ENCODE measurements around the gene DIDO1.

Gene DIDO1

DNA sequence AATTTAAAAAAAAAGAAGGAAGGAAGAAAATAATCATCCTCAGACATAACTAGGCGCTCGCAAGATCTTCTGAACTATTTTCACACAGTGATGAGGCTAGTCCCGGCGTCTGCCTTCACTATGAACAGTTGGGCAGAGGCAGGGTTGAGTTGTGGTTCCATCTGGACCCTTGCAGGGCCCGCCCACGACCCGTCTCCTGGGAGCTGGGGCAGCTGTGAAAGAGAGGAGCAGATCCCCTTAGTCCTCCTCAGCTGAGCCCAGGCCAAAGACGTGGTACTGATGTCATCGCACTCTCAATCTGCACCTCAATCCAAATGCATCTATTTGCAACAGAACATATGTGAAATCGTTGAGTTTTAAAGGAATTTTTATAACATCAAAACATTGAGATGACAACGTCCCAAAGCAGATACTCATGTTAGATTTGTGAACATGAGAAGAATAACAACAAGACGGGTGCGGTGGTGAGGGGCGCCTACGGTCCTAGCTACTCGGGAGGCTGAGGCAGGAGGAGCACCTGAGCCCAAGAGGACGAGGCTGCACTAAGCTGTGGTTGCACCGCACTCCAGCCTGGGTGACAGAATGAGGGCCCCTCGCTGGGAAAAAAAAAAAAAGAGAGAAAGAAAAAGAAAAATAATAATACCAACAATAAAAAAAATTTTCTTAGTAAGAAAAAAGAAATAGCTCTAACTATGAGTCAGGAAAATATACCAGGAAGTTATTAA is 80.0 kb downstream of the DIDO1 start:
- FAIRE-seq: no peak

DNA sequence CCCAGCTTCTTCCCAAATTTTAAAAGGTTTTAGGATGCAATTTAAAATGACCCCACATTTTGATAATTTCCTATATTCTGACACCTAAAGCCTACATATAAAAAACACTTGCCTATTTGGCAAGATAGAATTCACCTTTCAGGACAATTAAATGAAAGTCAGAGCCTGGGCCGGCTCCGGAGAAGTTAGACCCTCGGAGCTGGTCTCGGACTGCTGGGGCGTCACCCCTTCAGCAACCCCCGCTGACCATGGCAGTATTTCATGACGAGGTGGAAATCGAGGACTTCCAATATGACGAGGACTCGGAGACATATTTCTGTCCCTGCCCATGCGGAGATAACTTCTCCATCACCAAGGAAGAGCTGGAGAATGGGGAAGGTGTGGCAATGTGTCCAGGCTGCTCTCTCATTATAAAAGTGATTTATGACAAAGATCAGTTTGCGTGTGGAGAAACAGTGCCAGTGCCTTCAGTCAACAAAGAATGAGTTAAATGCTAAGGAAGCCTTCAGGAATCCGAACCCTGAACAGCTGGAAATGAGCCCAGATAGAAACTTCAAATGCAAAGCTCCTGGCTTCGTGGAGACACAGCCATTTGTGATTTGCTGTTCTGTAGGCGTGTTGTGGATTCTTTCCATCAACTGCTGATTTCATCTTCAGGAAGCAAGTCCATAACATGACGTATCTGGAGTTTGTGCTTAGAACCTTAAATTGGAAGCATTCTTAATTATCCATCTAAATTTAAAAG is 80.7 kb downstream of the DIDO1 start:
- no peak for FAIRE-seq

DNA sequence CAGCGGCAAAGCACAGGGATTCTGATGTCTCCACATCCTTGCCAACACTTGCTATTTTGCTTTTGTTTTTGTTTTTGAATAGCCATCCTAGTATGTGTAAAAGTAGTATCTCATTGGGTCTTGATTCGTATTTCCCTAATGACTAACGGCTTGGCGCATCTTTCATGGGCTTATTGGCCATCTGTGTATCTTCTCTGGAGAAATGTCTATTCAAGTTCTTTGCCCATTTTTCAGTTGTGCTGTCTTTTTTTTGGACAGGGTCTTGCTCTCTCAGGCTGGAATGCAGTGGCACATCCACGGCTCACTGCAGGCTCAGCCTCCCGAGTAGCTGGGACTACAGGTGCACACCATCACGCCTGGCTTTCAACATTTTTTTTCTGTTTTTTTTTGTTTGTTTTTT is 82.1 kb downstream of the DIDO1 start:
- FAIRE-seq: no peak

DNA sequence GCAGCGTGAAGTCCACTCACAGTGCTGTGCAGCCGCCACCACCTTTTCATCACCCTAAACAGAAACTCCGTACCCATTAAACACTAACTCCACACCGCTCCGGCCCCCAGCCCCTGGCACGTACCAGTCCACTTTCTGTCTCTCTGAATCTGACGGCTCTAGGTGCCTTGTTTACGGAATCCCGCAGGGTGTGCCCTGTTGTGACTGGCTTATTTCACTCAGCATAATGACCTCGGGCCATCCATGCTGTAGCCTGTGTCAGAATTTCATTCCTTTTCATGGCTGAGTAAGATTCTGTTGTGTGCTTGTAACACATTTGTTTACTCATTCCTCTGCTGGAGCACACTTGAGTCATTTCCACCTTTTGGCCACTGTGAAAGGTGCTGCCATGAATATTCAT is 82.6 kb downstream of the DIDO1 start:
- no peak for FAIRE-seq

DNA sequence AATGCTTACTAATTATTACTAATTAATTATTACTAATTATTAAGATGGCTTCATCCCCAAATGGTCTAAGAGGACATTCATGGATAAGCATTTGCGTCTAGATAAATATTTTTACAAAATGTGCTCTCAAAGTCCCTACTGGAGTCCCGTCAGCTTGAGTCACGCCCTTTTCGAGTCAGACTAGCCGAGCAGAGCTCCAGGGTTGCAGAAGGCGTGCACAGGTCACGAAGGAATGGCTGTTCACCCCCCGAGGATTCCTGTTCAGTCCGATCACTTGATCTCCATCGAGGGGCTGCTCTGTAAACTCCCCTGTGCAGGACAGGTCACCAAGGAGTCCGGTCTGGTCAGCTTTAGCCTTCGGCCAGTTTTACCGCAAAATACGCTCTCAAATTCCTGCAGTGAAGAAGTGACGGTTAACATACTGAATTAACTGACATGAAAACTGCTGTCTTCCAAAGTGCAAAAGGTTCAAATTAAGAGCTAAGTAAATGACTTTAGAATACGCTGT is 84.5 kb downstream of the DIDO1 start:
- FAIRE-seq: no peak

DNA sequence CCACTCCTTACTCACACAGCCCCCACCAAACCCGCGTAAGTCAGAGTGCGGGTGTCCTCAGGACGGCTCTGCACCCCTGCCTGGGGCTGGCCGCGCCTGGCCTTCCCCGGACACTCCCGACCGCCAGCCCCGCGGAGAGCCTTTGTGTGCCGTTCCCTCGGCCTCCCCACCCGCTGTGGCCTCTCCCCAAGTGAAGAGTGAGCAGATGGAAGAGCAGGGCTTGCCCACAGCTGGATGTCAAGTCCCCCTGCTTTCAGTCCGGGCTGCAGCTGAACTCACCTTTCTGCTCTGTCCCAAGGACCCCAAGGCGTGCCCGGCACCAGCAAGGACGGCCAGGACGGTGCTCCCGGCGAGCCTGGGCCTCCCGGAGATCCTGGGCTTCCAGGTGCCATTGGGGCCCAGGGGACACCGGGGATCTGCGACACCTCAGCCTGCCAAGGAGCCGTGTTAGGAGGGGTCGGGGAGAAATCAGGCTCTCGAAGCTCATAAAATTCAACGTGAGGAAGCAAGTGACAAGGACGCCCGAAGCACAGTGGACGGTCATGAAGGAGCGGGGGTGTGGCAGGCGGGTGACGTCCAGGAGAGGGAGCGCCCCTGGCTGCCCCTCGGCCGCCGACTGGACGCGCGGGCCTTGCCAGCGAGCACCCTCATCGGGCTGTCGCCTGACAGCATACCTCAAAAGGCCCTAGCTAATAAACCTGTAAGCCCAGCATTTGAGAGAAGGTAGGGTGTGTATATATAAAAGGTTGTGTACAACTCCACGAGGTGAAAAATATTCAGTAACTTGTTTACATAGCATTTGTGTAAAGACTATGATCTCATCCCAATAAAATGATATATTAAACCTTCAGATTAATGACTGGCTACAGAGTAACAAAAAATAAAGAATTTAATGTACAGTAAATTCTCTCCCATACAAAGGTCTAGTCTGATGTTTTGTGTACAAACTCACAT is 85.8 kb downstream of the DIDO1 start:
- FAIRE-seq: no peak

DNA sequence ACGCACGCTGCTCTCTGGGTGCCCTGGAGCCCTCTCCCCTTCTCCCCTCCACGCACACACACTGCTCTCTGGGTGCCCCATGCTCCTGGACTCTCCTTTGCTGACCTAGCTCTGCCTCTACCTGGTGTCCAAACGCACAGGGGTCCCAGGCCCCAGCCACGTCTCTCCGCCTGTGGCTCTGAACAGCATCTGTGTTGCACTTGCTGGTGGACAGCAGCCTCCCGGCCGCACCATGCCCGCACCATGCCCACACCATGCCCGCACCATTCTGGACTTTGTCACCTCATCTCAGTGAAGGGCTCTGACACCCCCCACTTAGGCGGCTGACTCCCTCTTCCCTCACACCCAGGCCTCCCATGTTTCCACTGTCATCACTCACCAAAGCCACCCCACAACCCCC is 86.5 kb downstream of the DIDO1 start:
- FAIRE-seq: no peak

DNA sequence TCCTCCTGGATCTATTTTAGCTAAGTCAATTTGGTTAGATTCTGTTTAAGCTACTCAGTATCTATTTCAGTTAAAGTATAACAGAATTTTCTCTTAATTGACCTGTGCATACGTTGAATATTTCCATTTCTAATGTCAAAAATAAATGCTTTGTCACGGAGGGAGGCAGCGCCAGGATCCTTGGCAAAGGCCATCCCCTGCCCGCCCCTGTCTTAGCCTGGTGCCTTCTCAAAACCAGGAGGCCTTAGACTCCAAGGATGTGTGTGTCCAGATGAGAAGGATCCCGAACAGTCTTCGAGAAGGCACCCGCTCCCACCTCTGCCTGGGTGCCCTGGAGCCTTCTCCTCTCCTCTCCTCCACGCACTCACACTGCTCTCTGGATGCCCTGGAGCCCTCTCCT is 87.0 kb downstream of the DIDO1 start:
- no peak for FAIRE-seq

DNA sequence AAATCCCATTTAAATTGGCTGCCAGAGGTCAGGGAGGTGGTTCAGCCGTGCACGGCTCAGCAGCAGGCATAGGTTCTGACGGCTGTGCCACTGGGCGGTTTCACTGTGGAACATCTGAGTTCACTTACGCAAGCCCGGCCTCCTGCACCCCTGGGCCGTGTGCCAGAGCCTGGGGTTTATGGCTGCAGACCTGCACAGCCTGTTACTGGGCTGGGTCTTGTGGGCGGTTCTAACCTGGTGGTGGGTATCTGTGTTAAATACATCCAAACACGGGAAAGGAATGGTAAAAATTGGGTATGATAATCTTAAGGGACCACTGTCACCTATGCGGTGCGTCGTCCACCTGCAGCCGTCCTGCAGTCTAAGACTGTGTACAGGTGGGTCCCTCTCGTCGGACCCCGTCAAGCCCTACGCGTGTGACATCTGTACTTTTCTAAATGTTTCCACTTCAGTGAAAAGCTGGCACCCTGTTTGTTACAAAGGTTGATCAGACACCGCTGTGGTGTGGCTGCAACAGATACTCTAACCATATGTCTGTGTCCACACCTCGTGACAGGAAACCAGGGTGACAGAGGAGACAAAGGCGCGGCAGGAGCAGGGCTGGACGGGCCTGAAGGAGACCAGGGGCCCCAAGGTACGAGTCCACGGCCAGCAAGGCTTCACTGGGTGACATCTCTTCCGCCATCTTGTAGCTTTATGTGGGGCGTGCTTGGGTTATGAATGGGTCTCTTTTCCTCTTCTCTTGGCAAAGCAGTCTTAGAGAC is 88.0 kb downstream of the DIDO1 start:
- no peak for FAIRE-seq

DNA sequence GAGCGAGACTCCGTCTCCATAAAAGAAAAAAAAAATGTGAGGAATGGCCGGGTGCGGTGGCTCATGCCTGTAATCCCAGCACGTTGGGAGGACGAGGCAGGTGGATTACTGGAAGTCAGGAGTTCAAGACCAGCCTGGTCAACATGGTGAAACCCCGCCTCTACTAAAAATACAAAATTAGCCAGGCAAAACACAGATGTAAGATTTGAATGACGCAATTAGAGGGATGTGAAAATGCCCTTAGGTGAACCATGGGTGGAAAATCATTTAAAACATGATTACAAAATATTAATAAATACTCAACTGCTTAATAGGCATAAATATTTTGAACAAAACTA is 88.5 kb downstream of the DIDO1 start:
- FAIRE-seq: no peak

DNA sequence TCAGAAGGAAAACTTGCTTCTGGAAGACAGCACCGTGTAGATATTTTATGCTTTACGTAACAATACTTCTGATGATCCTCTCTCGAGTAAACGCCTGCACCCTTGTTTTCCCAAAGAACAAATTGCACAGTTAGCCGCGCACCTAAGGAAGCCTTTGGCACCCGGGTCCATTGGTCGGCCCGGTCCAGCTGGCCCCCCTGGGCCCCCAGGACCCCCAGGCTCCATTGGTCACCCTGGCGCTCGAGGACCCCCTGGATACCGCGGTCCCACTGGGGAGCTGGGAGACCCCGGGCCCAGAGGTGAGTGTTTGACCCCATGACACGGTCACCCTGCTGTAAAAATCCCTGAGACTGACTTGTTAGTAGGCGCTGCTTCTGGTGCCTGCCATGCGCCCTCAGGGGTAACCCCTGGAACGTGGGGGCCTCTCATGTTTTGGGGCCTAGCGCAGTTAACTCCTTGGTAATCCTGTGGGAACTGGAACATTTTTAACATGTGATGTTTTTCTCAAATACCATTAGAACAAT is 89.3 kb downstream of the DIDO1 start:
- no peak for FAIRE-seq

DNA sequence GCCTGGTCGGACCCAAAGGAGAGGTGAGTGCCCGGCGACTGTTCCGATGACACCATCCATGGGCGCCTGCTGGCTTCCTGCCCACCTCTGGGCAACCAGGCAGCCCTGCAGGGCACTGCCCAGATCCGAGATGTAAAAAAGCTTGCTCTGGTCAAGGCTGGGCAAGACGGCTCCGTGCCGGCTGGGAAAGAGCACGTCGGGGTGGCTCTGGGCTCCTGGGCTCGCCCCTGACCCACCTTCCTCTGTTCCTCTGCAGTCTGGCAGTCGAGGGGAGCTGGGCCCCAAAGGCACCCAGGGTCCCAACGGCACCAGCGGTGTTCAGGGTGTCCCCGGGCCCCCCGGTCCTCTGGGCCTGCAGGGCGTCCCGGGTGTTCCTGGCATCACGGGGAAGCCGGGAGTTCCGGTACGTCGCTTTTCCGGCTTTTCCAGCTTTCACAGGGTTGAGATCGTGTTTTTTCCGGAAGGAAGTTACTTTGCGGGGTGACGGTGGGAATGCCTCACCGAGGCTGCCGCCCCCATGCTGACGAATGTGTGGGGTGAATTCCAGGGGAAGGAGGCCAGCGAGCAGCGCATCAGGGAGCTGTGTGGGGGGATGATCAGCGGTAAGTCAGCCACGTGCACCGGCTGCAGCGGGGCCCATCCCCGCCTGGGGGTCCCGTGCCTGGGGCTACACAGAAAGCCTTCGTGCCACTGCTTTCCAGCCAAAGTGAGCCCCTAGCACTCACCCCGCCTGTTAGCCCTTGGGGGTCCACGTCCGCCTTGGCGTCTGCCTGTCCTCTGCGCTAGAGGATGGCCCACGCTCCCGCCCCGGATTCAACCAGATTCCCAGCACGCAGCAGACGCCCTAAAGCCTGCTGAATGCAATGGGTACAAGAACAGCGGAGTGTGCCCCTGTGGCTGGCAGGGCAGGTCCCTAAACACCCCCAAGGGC is 90.1 kb downstream of the DIDO1 start:
- FAIRE-seq: no peak

DNA sequence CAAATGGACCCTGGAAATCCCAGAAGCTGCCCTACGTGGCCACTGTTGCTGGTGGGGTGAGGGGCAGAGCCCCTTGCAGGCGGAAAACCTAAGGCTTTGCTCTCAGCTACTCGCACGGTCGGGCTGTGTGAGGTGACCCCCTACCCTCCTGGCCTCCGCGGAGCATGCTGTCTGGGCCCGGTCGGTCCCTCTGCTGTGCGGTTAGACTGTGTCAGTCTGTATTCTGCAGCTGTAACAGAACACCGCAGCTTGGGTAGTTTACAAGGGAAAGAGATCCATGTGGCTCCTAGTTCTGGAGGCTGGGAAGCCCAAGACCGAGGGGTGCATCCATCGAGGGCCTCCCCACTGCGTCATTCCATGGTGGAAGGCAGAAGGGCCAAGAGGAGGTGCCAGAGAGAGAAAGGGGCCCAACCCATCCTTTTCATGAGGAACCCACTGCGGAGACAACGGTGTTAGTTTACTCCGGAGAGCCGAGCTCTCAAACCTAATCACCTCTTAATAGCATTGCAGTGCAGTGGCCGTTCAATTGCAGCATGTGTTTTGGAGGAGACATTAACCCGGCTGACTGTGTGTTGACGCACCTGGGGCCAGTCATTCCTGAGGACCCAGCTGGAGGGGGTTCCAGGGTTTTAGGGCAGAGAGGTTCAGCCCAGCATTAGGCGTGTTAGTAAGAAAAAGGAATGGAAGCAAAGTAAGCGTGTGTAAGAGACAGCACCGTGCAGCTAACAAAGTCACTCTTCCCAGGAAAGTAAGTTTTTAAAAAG is 91.2 kb downstream of the DIDO1 start:
- no peak for FAIRE-seq

DNA sequence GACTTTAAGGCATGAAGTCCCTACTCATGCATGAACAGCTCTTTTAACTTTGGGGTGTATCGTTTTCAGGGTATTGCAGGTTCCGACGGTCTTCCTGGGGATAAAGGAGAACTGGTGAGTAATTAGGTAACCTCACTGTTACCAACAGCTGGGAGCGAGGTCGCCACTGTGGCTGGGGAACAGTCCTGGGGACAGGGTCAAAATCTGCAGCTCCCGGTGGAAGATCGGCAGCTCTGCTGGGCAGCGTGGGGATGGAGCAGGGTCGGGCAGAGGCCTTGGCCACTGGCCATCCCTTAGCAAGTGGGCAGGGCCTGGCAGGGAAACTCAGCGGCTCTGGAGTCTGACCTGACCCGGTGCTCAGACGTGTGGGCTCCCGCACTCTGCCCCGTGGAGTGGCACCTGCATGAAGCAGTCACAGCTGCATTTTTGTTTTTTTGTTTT is 93.3 kb downstream of the DIDO1 start:
- FAIRE-seq: no peak

DNA sequence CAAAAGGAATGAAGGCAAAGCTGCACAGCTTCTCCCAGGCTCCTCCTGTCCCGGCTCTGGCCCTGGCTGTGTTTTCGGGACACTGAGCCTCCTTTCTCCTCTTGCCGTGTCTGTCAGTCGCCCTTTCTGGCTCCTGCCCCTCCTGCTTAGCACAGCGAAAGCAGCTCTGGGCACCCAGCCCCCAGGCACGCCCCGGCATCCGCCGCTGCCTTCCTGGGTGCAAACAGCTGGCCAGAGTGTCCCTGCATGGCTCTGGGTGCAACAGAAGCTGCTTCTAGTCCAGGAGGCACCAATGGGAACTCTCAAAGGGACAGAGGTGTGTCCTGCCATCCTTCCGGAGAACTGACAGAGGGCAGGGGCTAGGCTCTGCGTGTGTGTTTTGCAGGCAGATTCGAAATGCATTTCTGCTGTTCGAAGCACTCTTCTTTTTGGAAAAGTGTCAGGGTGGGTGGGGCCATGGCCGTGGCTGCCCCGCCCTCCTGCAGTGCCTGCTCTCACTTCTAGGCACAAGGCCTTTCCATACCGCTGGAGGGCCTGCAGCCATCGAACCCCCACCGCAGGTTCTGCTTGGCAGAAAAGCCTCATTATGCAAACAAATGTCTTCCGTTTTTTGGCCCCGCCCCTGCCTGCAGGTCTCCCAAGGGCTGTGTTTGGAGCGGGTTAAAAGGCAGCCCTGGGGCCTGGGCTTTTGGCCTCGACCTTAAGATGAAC is 93.9 kb downstream of the DIDO1 start:
- FAIRE-seq: no peak

DNA sequence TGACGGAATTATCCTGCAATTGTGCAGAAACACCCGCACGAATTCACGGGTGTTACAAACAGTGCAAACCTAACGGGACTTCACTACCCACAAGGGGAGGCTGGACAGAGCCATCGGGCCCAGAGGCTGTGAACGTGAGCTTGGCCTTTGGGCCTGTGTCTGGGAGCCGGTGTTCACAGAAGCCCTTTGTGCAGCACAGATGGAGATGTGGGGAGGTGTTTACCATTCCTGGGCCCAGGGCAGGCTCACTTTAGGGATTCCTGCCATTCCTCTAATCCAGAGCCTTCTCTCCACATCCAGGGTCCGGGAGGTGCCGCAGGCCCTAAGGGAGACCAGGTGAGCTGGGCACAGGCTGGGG is 94.5 kb downstream of the DIDO1 start:
- no peak for FAIRE-seq

DNA sequence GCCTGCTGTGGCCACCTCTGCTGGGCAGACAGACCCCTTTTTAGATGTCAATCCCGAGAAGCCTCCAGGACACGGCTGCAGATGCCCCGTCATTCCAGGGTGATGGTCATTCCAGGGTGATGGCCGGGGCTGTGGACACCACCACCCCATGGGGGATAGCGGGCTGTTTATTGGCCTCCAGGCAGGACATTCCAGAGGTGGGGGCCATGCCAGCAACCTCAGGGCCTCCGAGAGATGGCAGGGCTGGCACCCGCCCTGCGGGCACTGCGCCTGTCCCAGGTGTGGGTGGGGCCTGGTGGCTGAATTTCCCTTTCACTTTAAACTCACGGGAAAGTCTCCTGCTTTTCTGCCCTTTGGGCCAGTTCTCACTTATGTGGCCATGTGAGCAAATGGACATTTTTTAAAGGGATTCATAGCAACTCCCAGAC is 94.9 kb downstream of the DIDO1 start:
- no peak for FAIRE-seq

DNA sequence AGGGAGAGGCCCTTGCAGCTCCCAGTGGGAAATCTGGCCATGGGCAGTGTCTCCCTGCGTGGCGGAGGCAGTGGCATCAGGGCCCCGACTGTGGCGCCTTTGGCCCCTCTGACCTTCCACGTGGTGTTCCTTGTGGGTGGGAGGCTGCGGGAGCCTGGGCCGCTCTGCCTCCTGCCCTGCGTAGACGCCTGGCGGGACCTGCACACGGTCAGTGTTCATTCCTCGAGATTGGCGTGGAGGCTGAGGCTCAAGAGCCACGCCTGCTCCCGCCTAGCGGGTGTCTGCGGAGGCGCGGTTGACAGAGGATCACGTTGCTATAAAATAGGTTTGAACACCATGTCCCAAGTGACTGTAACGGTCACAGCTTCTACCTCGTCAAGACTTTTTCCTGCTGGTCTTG is 95.5 kb downstream of the DIDO1 start:
- no peak for FAIRE-seq

DNA sequence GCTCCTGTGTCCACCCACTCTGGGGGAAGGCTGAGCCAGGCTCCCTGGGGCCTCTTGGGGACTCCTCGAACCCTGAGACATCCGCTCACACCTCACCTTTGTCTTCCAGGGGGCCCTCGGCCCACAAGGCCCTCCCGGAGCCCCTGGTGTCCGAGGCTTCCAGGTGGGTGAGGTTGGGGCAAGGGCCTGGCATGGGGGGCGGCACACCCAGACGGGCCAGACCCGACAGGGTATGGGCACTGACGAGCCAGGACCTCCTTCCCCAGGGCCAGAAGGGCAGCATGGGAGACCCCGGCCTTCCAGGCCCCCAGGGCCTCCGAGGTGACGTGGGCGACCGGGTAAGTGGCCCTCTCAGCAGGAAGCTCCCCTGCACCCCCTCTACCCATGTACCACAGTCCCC is 96.1 kb downstream of the DIDO1 start:
- FAIRE-seq: no peak
